ENCODE measurements around the gene SULF2.

The SULF2 gene

DNA sequence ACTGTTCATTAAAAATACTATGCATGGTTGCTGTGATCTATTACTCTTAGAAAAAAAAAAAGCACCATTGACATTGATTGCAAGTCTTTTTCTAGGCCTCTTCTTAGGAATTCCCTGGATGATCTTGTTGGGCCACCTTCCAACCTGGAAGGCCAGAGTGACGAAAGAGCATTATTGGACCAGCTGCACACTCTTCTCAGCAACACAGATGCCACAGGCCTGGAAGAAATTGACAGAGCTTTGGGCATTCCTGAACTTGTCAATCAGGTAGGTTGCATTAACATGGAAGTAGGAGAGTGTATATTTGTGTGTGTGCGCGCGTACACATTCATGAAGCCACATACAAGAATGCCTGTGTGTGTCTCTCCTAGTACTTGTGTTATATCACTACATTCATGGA, 143.2 kb downstream of the SULF2 start:
- DNase-seq = no peak

DNA sequence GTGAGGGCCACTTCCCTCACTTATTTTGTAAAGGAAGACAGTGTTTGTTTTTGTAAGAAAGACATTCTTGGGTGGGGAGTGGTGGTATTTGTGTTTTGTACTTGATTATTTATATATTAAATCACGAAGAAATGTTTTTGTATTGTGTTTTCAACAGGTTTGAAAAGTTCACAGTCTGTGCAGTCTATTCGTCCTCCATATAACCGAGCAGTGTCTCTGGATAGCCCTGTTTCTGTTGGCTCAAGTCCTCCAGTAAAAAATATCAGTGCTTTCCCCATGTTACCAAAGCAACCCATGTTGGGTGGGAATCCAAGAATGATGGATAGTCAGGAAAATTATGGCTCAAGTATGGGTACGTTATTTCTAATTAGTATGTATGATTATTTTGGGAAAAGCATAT, 146.4 kb downstream of the SULF2 start:
- DNase-seq = no peak

DNA sequence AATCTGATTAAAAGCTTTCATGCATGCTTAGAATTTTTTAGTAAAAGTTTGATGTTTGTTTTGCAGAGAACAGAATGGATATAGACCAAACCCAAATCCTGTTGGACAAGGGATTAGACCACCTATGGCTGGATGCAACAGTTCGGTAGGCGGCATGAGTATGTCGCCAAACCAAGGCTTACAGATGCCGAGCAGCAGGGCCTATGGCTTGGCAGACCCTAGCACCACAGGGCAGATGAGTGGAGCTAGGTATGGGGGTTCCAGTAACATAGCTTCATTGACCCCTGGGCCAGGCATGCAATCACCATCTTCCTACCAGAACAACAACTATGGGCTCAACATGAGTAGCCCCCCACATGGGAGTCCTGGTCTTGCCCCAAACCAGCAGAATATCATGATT, 150.0 kb downstream of the SULF2 start:
- no peak for DNase-seq

DNA sequence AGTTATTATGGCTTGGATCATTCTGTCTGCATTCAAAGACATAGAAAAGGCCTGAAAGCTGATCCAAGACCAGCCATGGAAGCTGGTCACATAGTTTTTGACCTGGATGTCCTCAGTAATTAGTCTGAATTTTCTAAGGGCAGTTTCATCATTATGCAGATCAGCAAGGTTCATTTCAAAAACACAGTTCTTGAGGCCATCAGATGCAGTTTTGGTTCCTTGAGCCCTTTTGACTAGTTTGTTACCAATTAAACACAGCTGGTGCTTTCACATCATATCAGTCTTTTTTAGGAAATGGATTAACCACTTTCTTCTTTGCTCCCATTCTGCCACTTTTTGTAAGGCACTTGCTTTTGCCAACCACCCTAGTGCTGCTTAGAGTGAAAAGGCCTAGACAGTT, 154.2 kb downstream of the SULF2 start:
- DNase-seq = no peak

DNA sequence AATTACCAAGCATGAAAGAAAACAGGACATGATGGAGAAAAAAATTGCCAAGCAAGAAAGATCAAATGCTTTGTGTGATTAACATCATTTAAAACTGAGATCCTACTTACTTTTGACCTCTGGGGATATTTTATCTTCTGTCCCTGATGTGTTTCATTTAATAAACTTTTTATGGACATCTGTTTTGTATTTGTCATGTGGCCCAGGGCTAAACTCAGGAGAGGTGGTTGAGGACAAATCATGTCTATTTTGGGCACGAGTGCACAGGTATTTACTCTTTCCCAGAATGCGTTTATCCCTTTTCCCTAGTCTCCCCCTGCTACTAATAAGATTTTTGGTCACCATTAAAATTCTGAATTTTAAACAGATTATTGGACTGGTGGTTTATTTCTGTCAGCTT, 155.4 kb downstream of the SULF2 start:
- DNase-seq = no peak

DNA sequence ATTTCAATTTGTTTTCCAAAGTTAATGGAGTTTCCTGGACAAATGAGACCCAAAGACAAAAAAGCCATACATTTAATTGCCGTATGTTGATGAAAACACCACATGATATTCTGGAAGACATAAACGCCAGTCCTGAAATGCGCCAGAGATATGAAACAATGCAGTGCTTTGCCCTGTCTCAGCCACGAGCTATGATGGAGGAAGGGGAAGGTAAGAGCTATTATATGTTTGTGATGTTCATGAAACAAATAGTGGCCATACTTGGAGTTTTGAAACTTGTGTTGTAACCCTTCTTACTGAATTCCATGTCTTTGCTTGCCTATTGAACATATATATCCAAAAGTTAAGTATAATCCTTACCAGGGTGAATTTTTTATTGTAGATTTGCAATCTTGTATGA, 157.7 kb downstream of the SULF2 start:
- DNase-seq = no peak

DNA sequence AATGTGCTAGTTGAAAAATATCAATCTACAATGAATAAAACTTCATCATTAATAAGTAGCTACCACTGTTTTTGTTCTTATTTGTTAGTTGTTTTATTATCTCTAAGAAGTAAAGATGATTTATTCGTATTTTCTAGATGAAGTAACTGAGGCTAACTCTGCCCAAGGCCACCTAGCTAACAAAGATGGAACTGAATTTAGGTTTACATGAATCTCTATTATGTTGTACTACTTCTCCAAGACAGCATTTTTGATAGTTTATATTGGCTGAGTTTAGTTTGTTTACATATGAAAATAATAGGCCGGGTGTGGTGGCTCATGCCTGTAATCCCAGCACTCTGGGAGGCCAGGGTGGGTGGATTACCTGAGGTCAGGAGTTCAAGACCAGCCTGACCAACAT, 162.1 kb downstream of the SULF2 start:
- no peak for DNase-seq

DNA sequence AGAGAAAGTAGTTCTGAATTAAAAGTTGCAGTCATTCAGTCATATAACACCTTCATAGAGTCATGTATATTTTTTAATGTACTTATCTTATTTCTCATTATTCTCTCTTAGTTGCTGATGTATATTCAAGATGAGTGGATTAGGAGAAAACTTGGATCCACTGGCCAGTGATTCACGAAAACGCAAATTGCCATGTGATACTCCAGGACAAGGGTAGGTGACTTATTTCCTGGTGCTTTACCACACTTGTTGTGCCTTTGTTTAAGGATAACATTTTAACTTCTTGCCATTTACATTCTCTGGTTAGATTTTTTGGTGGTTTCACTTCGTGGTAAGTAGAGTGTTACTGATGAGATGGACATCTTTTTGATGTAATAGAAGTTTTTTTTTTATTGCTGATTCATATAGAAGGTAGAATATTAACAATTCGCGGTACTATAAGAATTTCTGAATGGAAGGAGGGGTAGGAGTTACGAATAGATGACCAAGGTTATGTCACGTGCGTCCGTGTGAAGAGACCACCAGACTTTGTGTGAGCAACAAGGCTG, 163.1 kb downstream of the SULF2 start:
- no peak for DNase-seq

DNA sequence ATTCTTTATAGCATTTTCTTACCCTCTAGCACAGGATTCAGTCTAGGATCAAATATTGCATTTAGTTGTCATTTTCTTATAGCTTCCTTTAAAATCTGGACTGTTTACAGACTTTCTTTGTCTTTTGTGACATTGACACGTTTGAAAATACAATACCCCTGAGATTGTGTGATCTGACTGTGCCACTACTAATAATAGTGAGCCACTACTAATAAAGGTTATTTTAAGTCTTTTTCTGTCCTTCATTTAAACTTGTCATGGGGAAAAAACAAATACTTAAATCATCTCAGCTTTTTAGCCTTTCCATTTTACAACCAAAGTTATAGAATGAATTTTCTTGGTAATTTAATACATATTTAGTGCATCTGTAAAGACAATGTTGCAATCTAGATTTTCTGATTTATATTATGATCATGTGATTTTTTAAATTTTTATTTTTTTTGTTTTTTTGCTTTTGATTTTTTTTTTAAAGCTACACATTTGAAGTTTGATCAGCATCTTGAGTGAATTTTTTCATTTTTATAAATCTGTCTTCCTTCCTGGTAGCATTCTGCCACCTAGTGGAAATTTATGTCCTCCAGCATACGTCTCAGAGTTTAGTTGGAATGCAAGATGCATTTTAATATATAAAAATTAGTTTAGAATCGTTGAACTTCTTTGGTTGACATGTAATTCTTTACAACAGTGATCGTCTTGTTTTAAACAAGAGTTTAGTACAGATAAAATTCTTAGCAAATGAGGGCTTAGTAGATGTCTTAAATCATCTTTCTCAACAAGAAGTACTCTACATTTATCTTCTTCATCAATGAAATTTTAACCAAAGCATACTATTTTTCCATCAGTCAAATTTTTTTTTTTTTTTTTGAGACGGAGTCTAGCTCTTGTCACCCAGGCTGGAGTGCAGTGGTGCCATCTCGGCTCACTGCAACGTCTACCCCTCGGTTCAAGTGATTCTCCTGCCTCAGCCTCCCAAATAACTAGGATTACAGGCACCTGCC, 164.2 kb downstream of the SULF2 start:
- DNase-seq = no peak

DNA sequence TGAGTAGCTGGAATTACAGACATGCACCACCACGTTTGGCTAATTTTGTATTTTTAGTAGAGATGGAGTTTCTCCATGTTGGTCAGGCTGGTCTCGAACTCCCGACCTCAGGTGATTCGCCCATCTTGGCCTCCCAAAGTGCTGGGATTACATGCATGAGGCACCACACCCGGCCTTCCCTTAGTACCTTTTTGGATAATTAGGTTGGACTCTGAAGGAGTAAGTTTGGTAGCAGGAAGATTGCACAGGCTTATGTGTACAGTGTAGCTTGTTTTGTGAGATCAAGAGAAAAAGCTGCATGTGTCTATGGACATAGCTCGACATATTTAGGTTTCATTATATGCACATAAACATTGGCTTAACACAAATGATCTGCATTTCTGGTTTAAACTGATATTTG, 166.8 kb downstream of the SULF2 start:
- no peak for DNase-seq

DNA sequence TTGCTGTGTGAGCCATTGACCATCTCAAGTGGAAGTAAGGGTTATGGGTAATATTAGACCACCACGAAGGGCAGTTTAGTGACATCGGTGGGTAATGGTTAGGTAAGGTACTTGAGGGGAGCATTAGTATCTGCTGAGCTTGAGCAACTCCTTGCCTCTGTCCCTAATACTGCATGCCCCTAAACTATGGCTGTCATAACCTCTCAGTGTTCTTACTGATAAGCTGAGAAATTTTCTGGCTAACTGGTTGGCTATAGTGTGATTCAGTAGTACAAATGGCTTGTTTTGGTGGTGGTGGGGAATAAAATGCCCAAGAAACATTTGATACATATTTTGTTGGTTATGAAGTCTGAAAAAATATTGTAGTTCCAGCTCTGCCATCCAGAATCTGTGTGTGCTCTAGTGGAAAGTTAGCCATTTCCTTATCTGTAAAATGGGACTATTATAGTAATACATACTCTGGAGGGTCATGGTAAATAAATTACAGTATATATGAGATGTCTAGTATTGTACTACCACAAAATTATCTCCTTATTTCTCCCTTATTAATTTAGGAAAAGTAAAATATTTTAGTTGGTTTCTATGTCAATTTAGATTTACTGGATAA, 170.5 kb downstream of the SULF2 start:
- DNase-seq = no peak

DNA sequence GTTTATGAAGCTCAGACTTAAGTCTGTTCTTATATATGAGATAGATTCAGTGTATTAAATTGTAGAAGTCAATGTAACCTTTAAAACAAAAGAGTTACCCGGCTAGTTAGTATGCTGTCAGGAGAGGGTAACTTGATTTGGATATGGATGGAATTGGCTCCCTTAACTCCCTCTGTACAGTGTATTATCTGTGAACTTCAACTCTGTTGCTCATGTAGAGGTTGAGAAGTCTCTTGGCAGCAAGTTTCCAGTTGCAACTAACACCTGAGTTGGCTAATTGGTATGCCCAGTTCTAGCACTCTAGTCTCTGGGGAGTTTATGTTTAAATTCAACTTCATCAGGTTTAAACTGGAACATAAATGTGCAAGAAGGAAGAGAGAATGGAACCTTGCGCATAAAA, 172.6 kb downstream of the SULF2 start:
- DNase-seq = no peak

DNA sequence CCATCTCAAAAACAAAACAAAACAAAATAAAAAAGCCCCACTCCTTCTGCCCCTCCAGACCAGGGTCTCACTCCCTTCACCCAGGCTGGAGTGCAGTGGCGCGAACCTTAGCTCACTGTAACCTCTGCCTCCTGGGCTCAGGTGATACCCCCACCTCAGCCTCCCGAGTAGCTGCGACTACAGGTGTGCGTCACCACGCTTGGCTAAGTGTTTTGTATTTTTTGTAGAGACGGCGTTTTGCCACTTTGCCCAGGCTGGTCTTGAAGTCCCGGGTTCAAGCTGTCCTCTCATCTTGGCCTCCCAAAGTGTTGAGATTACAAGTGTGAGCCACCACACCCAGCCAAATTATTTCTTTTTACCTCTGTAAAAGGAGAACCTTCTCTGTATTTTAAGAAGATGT, 173.5 kb downstream of the SULF2 start:
- DNase-seq = no peak

DNA sequence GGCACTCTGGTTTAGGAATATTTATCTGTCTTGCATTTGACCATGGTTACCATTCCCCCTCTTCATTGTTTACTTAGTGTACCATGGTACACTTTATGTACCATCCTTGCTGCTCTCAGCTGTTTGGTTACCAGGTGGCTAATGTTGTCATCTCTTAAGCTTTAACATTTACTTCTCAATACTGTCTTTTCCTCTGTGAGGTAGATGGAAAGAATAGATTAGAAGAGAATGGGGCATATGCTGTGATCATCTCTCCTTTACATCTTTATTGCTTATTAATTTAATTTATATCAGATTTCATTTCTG, 174.4 kb downstream of the SULF2 start:
- DNase-seq = no peak

DNA sequence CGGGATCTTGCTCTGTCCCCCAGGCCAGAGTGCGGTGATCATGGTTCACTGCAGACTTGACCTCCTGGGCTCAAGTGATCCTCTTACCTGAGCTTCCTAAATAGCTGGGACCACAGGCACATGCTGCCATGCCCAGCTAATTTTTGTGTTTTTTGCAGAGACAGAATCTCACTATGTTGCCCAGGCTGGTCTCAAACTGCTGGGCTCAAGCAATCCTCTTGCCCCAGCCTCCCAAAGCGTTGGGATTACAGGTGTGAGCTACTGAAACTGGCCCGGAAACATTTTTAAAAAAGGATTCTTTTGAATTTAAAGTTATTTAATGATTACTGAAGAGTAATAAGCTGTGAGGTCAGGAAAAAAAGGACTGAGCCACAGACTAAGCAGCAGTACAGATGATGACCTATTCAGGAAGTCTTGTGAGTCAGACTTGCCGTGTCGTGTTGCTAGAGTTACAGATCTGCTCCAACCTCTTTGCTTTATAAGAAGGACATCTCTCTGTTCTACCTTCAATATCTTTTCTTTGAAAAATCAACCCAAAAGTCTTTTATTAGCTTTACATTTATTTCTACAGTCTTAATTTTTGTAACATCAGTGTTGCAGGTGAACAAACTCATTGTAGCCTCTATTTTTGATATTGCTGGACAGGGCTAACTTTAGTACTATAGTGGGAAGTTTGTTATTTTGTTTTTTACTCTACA, 174.9 kb downstream of the SULF2 start:
- no peak for DNase-seq

DNA sequence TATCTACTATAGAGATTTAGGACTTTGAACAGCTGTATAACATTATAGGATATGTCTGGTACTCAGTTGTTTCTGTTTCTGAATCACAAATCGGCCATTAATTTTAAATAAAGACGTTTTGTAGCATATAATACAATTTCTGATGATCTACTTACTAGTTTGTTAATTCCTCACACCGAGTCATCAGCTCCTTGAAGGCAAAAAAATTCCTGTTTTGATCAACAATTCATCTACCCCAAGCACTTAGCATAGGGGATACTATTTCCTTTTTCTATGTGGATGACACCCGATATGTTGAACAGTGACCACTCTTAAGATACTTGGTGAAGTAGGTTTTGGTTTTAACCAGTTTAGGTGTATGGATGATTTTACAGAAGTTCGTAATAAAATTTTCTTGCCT, 176.3 kb downstream of the SULF2 start:
- DNase-seq = no peak

Data from left hindlimb (tissue), 1 donor.